AG08395 (cell line): ENCODE results near the gene SLC9A3.

Experiments
- DNase-seq: peaks from one replicate; pipeline ENCODE4 v3.0.0; 2012; ENCODE audit warnings: mixed read lengths, low spot score

SLC9A3 gene

DNA sequence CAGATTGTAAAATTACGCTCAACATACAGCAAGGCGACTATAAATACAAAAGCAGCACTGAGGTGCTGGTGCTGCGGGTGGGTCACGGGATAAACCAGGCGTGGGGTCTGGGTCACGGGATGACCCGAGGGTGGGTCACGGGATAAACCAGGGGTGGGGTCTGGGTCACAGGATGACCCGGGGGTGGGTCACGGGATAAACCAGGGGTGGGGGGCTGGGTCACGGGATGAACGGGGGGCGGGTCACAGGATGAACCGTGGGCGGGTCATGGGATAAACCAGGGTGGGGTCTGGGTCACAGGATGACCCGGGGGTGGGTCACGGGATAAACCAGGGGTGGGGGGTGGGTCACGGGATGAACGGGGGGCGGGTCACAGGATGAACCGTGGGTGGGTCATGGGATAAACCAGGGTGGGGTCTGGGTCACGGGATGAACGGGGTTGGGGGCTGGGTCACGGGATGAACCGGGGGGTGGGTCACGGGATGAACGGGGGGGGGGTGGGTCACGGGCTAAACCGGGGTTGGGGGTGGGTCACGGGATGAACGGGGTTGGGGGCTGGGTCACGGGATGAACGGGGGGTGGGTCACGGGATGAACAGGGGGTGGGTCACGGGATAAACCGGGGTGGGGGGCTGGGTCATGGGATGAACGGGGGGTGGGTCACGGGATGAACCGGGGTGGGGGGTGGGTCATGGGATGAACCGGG, 30.2 kb upstream of the SLC9A3 start:
- DNase-seq = no peak

DNA sequence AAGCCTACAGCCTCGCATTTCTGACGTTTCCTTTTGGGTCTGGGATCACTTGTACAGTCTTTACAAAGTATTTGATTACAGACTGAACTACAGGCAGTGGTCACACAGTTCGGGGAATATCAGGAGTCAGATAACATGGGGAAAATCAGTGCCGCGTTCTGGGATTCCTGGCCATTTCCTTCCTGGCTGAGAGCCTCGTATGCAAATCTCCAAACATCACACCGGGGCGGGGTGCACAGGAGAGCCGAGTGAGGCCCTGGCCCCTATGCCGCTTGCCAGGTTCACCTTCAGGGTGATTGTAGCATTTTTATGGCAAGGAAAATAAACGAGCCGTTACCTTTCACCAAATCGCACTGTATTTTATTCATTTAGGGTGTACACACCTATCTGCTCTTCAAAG, 29.6 kb upstream of the SLC9A3 start:
- DNase-seq = no peak

DNA sequence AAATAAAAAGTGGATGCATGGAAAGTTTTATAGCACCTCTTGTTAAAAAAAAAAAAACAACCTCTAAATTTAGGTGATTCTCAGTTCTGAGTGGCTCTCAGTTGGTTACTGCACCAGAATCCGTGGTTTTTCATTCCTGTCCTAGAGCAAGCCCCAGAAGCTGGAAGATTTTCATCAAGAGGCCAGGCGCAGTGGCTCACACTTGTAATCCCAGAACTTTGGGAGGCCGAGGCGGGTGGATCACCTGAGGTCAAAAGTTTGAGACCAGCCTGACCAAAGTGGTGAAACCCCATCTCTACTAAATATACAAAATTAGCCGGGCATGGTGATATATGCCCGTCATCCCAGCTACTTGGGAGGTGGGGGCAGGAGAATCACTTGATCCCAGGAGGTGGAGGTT, 27.2 kb upstream of the SLC9A3 start:
- no peak for DNase-seq

DNA sequence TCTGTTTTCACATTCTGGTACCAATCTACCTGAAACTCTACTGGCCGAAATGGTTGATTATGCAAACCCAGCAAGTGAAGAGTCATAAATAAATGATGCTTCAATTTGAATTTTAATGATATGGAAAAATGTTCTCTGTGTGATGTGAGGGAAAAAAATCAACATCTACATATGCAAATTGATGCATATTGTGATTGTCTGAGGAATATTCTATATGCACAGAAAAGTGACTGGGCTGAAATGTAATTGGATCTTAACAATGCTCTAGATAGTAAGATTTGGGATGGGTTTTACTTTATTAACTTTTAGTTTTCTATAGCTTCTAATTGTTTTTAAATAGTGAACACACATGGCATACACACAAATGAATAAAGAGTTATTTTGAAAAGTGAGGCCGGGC, 25.0 kb upstream of the SLC9A3 start:
- no peak for DNase-seq

DNA sequence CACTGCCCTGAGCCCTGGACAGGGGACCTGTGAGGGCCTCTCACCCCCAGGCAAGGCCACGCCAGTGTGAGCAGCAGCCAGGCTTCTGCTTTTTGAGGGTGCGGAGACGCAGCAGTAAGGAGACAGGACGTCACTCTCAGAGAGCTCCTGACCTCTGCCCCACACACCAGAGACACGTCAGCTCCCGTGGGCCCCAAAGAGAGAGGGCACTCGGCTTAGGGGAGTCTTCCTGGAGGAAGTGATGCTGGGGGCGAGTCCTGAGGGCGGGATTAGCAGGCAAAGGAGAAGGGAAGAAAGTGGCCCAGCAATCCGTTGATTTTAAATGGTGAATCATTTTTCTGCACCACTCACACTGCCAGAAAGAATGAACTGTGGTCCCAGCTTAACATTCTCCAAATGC, 24.0 kb upstream of the SLC9A3 start:
- DNase-seq = peak; percentile 47

DNA sequence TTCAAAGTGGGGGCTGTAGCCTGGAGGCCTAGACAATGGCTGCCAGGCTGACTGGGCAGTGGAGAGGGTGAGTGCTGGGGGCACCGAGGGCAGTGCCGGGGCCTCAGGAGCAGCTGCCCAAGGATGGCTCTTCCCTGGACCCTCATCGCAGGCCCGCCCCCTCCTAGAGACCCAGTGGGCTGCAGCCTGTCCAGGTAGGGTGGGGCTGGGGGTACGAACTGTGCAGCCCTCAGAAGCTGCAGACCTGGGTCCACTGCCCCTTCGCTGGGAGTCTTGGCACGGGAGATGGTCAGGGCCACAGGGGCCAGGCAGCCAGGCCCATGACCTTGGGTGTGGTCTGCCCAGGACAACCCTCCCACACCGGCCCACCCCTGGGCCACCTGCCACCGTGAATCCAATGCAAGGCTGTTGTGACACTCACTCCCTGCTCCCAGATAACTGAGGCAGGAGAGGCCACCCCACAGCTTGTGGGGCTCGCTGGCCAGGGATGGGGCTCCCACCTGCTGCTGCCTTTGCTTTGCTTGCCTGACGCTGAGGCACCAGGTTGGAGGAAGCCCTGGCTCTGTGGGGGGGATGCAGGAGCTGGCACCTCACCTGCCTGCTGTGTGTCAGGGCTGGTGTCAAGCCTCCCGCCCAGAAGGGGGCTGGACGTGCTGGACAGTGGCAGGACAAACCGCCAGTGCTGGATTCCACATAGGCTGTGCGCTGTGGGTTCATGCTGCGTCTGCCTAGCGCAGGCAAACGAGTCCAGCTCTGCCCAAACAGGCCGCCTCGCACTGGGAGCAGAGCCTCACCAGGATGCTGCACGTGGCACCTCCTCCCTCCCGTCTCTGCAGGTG, 23.1 kb upstream of the SLC9A3 start:
- no peak for DNase-seq

DNA sequence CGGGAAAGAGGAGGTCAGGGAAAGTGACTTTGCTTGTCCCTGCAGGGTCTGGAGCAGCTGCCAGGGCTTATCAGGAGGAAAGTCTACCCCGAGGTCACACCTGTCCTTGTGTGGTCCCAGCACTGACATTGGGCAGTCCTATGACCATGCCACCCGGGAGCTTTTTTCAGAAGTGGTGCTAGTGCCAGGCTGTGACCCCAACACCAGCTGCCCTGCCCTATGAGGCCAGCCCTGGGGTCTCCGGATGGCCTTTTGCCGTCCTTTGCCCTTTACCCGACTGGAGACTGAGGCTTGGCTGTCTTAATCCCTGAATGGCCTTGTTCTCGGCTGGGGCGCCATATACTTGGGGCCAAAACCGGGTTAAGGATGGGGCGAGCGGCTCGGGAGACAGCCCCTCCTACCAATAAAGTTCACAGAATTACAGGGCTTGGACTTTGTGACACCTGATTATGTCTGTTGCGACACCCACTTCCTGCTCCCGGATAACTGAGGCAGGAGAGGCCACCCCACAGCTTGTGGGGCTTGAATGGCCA, 22.2 kb upstream of the SLC9A3 start:
- no peak for DNase-seq

- DNase-seq = no peak
Measured at GRCh38 chr5:545641-546375, 21.6 kb upstream of the SLC9A3 start.

DNA sequence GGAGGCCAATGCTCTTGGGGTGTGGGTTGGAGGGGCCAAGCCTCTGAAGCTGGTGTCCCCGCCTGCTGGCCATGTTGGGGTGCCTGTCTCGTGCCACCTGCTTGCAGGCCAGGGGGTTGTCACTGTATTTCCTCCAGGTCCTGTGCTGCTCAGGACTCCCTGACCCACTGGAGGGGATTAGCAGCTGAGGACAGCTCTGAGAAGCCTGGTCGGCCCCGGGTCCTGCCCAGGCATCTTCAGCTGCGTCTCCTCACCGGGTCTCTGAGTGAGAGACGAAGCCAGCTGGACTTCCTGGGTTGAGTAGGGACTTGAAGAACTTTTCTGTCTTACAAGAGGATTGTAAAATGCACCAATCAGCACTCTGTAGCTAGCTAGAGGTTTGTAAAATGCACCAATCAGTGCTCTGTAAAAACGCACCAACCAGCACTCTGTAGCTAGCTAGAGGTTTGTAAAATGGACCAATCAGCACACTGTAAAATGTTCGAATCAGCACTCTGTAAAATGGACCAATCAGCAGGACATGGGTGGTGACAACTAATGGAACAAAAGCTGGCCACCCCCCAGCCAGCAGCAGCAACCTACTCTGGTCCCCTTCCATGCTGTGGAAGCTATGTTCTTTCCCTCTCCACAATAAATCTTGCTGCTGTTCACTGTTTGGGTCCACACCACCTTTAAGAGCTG, 20.6 kb upstream of the SLC9A3 start:
- DNase-seq = no peak

DNA sequence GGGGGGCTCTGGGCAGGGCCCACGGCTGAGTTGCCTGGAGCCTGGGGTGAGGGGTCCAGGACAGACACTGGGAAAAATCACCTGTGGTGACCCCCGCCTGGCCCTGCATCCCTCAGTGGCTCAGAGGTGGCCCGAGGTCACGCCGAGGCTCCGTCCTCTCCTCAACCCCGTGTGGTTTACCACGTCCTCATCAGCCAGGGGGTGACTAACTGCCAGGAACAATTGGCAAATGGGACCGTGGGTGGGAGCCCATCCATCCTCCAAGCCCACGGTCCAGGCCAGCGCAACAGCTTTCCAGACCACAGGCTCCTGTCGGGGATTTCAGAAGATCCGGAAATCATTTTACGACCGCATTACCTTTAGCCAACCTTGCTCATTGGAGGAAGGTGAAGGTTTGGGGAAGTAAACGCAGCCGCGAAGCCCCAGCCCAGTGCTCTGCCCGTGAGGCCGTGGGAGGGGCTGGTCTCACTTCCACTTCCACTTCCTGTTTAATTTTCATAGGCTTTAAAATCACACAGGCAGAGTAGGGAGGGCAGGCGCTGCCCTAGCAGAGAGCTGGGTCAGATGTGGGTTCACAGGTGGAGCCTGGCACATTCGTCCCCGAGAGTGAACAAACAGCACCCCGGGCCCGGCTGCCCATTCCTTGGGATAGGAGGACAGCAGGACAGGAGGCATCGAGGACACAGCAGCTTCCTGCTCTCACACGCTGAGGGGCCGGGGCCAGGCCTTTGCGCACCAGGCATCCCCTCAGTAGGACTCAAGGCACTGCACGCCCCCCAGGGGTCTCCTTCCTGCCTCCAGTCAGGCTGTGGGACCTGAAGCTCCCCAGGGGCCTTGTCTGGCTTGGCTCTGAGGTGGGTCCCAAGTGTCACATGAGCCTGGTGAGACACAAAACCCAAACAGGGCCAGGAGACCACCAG, 19.8 kb upstream of the SLC9A3 start:
- no peak for DNase-seq

DNA sequence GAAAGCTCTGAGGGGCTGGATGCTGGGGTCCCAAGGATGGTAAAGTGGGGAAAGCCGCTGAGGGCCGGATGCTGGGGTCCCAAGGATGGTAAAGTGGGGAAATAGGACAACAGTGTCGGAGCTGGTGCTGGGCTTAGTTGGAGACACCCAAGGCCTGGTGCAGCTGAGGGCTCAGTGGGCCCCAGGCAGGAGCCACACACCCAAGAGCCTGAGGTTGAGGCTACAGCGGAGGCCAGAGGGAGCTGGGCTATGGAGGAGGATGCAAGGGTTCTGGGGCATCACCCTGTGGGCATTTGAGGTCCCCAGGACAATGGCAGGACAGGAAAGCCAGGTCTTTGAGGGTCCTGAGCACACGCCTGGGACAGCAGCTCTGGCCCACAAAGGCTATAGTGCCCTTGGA, 19.1 kb upstream of the SLC9A3 start:
- no peak for DNase-seq

DNA sequence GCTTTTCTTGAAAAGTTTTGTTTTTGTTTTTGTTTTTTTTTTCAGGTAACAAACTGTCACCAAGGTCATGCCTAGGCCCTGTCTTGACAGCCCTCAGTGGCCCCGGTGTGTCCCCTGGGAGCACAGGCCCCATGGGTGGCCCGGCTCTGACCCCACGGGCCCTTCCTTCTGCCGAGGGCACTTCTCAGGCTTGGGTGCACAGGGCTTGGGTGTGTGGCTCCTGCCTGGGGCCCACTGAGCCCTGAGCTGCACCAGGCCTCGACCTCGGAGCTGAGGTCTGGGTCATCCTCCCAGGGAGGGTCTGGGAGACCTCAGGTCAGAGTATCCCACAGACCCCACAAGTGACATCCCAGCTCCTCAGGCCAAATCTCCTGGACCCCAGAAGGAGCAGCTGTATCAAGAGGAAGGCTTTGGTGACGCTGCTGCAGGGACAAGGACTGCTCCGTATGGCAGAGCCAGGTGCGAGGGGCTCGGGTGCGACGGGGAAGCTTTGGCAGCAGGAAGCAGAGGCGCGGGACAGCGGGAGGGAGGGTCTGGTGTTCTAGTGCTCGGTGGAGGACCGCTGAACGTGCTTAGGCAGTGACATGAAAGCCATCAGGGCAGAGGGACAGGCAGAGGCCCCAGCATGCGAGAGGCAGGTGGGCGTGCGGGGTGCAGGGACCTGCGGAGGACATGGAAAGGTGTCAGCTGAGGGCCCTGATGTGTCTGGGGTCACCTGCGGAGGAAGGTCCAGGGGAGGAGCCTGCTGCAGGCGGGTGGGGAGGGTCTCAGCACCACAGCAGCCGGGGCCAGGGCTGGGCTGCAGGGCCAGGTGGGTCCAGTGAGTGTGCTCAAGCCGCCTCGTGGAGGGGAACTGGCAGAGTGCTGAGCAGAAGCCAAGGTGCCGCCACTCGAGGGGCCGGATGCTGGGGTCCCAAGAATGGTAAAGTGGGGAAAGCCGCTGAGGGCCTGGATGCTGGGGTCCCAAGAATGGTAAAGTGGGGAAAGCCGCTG, 18.4 kb upstream of the SLC9A3 start:
- no peak for DNase-seq

DNA sequence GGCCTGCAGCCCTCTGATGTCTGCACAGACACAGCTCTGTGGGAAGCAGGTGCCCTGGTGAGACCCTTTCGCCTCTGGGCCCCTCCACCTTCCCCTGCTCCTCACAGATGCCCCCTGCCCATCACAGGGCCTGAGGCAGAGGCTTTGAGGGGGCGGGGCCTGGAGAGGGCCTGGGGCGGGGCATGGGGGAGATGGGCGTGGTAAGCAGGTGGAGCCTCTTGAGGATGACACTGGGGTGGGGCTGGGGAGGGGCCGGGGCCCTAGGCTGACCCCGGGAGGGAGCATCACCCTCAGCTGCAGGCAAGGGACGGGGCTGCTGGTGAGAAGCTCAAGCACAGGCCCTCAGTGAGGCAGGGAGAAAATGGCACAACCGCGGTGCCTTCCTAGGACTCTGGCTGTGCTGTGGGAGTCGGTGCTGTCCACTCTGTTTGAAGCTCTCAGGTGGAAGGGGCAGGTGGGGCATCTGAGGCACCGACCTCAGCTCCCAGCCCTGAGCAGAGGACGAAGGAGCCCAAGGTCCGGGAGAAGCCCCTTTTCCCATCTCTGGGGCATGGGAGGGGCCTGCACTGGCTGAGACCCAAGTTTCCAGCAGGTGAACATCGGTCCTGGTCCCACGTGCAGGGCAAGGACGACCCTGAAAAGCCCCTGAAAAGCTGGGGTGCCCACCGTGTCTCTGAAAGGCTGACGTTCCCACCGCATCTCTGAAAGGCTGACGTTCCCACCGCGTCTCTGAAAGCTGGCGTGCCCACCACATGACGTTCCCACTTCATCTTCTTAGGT, 17.5 kb upstream of the SLC9A3 start:
- DNase-seq = no peak

DNA sequence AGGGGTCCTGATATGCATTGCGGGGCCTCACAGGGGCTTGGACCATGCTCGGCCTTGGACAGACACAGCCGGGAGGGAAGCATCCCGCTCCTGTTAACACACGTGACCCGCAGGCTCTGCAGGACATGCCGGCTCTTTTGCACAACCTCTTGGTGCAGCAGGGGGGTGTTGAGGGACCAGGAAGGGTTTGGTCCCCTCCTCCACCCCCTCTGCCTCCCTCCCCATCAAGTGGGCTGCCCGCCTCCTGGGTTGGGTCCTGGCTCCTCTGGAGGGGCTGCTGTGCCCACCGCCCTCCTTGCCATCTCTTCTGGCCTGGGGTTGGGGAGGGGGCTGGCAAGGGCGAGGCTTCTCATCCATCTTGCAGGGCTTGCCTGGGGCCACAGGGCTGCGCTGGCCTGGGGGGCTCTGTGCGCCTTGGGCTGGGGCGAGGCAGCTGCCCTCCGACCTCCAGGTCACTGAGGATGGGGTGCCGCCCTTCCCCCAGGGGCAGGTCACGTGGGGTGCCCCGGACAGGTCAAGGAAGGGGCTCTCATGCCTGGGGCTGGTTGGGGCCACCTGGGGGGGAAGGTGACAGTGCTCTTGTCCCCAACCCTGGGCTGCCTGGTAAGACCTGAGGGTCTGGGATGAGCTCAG, 16.8 kb upstream of the SLC9A3 start:
- DNase-seq = no peak

DNA sequence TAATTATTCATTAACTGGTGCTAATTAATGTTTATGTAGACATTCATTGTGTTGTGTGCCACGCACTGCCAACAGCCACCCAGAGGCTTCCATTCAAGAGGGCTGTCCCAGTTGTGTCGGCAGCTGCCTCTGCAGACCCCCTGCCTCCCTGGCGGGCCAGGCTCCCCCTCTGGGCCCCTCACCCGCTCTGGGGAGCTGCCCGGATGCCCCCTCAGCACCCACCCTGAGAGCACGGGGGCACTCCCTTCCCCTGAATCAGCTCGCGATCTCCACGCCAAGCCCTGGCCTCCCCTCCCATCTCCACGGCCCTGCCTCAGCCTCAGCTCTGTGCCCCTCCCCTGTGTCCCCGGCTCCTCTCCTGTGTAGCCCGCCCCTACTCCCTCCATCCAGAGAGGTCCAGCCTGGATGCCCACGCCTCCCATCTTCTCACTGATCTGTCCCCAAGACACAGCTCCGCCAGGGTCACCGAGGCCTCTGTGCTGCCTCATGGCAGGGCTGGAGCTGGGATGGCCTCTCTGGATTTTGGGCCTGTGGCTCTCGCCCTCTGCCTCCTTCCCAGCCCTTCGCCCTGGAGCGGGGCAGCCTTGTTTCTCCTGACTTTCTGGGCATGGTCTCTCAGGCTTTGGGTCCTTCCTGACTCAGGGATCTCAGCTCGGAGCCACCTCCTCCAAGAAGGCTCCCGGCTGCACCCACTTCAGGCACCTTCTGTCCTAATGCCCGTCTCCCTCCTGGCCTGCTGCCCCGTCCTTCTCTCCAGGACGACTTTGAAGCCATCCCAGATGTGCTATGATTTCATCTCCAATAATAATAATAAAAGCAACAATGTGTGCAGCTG, 16.0 kb upstream of the SLC9A3 start:
- DNase-seq = no peak

DNA sequence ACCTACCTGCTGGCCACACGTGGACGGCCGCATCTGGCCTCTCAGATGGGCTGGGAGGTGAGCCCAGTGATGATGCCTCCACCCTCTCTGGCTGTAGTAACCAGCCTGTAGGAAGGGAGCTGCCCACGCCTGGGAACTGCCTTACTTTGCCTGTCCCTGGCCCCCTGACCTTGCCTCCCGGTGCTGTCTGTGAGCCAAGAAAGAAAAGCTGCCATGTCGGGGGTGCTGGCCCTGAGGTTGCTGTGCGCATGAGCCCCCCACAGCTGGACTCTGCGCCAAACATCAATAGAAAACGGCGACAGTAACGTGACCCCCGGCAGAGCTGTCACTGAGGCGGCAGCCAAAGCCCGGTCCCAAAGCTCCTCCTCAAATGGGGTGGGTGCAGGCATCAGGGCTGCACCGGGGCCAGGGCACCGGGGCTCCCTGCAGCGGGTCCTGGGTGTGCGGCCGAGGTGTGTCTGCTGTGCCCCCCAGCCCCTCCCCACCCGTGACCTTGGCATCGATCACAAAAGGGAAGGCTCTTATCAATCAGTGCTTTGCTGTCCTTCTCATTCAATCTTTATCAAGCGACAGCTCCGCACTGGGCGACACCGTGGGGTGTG, 15.3 kb upstream of the SLC9A3 start:
- DNase-seq = no peak

DNA sequence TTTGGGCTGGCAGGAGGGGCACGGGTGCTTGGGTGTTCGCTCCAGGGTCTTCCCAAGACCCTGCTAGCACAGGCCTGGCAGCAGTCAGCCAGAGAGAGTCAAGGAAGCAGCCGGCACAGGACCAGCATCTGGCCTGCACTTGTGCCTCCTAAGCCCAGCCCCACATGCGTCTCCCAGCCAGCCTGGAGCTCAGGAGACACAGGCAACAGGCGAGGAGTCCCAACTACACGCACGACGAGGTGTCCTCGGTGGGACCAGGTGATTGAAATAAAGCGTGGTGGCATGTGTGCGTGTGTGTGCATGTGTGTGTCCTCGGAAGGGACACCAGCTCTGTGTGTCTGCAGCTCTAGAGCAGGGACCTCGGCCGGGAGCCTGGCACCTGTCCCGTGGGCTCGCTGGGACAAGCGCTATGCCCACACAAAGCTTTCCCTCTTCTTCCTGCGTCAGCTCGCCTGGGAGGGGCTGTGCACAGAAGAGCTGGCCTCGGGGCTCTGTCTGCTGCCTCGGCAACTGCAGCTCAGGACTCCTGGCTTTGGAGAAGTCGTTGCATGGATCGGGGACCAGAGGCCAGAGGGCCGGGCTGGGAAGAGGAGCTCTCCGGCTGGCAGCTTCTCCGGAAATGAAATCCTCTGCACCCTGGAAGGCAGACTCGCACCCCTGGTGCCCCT, 14.7 kb upstream of the SLC9A3 start:
- DNase-seq = no peak
